ENCODE data around the gene FEV.

Gene FEV

GRCh38 chr2:219025637-219026585 is 40.9 kb upstream of the FEV start:
- no peaks in the 10 kb centered on the region for H3K27me3 ChIP-seq (ENCODE audit: control insufficient read depth, insufficient read depth, low read length)

GRCh38 chr2:219024059-219024458 is 39.1 kb upstream of the FEV start:
- Histone ChIP-seq H3K27ac (no peak overlapping the region), H3K9ac (no peak overlapping the region)
- TF ChIP-seq CTCF (IDR thresholded peaks at IDR 0.05), result no peak

More at GRCh38 chr2:219025637-219026585, 40.9 kb upstream of the FEV start:
- H3K9me3 ChIP-seq (ENCODE audit: control insufficient read depth, low read length), result no peaks in the 10 kb centered on the region
- no peak overlapping the region for H3K9ac ChIP-seq
- H3K36me3 ChIP-seq (ENCODE audit: control insufficient read depth, insufficient read depth, low read length), result no peaks in the 10 kb centered on the region
- TF ChIP-seq CTCF (IDR thresholded peaks at IDR 0.05), result no peak
- no peaks in the 10 kb centered on the region for H3K79me2 ChIP-seq
- H3K4me1 ChIP-seq, result peaks cover 3% of the 10 kb centered on the region
- H3K27ac ChIP-seq, result no peak overlapping the region
- H3K4me2 ChIP-seq (ENCODE audit: low read length), result no peak overlapping the region
- H3K4me3 ChIP-seq (ENCODE audit: low read depth, low read length), result no peak overlapping the region
- no peak overlapping the region for H2AFZ ChIP-seq

GRCh38 chr2:219023045-219023605 is 38.1 kb upstream of the FEV start:
- no peak overlapping the region for H3K27ac ChIP-seq
- no peaks in the 10 kb centered on the region for H3K27me3 ChIP-seq (ENCODE audit: control insufficient read depth, insufficient read depth, low read length)
- no peaks in the 10 kb centered on the region for H3K4me1 ChIP-seq
- no peak overlapping the region for H3K9ac ChIP-seq
- H3K9me3 ChIP-seq (ENCODE audit: control insufficient read depth, low read length), result no peaks in the 10 kb centered on the region
- H3K4me2 ChIP-seq (ENCODE audit: low read length), result no peak overlapping the region
- H3K4me3 ChIP-seq (ENCODE audit: low read depth, low read length), result no peak overlapping the region
- H2AFZ ChIP-seq, result no peak overlapping the region
- no peaks in the 10 kb centered on the region for H3K36me3 ChIP-seq (ENCODE audit: control insufficient read depth, insufficient read depth, low read length)
- H3K79me2 ChIP-seq, result no peaks in the 10 kb centered on the region
- no peak for TF ChIP-seq CTCF (IDR thresholded peaks at IDR 0.05)

More at GRCh38 chr2:219024059-219024458, 39.1 kb upstream of the FEV start:
- Histone ChIP-seq H3K79me2 (no peaks in the 10 kb centered on the region), H3K36me3 (ENCODE audit: control insufficient read depth, insufficient read depth, low read length) (no peaks in the 10 kb centered on the region), H3K4me2 (ENCODE audit: low read length) (no peak overlapping the region), H3K4me1 (no peaks in the 10 kb centered on the region), H3K9me3 (ENCODE audit: control insufficient read depth, low read length) (no peaks in the 10 kb centered on the region), H3K27me3 (ENCODE audit: control insufficient read depth, insufficient read depth, low read length) (no peaks in the 10 kb centered on the region), H2AFZ (no peak overlapping the region), H3K4me3 (ENCODE audit: low read depth, low read length) (no peak overlapping the region)

- no peaks in the 10 kb centered on the region for H3K27me3 ChIP-seq (ENCODE audit: control insufficient read depth, insufficient read depth, low read length)
- TF ChIP-seq CTCF (IDR thresholded peaks at IDR 0.05), result no peak
These were observed 37.6 kb upstream of the FEV start for GRCh38 chr2:219022616-219023015.

More at GRCh38 chr2:219022616-219023015, 37.6 kb upstream of the FEV start:
- Histone ChIP-seq H3K4me3 (ENCODE audit: low read depth, low read length) (no peak overlapping the region), H3K9me3 (ENCODE audit: control insufficient read depth, low read length) (no peaks in the 10 kb centered on the region), H3K4me1 (no peaks in the 10 kb centered on the region), H2AFZ (no peak overlapping the region), H3K27ac (no peak overlapping the region), H3K4me2 (ENCODE audit: low read length) (no peak overlapping the region), H3K36me3 (ENCODE audit: control insufficient read depth, insufficient read depth, low read length) (no peaks in the 10 kb centered on the region), H3K79me2 (no peaks in the 10 kb centered on the region), H3K9ac (no peak overlapping the region)
